ENCODE measurements around the gene SMTN.

GRCh38 chr22:31139866-31140716, 59.0 kb downstream of the SMTN start, which contains the start of gene PLA2G3:
- no peak for TF ChIP-seq REST (IDR thresholded peaks at IDR 0.05; ENCODE audit: low read depth)
- 0 out of 2 replicates have a peak, but pooled peaks have one; percentile 45 for TF ChIP-seq ZBTB7A (IDR thresholded peaks at IDR 0.05; ENCODE audit: low read depth)
- TF ChIP-seq EP300 (IDR thresholded peaks at IDR 0.05; ENCODE audit: borderline replicate concordance) = peak; percentile 47; the same call in 1 of the 2 replicates
- TF ChIP-seq RAD21 (IDR thresholded peaks at IDR 0.05; ENCODE audit: low read depth) = peak; percentile 12; the same call in 1 of the 2 replicates
- no peak for TF ChIP-seq CREB1 (IDR thresholded peaks at IDR 0.05; ENCODE audit: low read depth)
- TF ChIP-seq MAX (IDR thresholded peaks at IDR 0.05) = peak; percentile 50
- 0 out of 2 replicates have a peak, but pooled peaks have one; percentile 54 for TF ChIP-seq TAF1 (IDR thresholded peaks at IDR 0.05; ENCODE audit: low read depth)
- TF ChIP-seq USF1 (IDR thresholded peaks at IDR 0.05) = peak; percentile 54; the same call in 1 of the 2 replicates
- TF ChIP-seq FOXM1 (IDR thresholded peaks at IDR 0.05; ENCODE audit: borderline replicate concordance, low read depth) = no peak
- TF ChIP-seq CEBPB (IDR thresholded peaks at IDR 0.05) = no peak
- TF ChIP-seq TCF12 (IDR thresholded peaks at IDR 0.05; ENCODE audit: low read depth) = peak; percentile 71

Measured in Ishikawa (cell line).